Smooth muscle cell (in vitro differentiated cells): ENCODE results near the gene EIF4EBP2. TPM values are rescaled to one million over a fixed set of nuclear protein-coding genes. Genes with fewer than 3 reads are reported as not detected.
A peak's percentile ranks its signal among the peaks of the same experiment; 100 is the strongest.

ENCODE experiments used
- DNase-seq: peaks from one replicate; lab custom pipeline; 2025; ENCODE audit not compliant: unreplicated experiment; lab: John Stamatoyannopoulos, UW
- H2AFZ ChIP-seq: fragments of 200-600 bp; sonication (generic); 2 replicates; pipeline ENCODE4 v1.6.0; 2016; ENCODE audit warnings: antibody characterized with exemption, low read depth, mild to moderate bottlenecking
- H3F3A ChIP-seq: fragments of 200-600 bp; sonication (generic); 2 replicates; pipeline ENCODE4 v1.6.0; 2017; ENCODE audit warnings: antibody characterized with exemption, low read depth
- H3K27ac ChIP-seq: fragments of 200-600 bp; sonication (generic); 2 replicates; pipeline ENCODE4 v1.5.1; 2016; ENCODE audit warnings: low read depth, mild to moderate bottlenecking
- H3K27me3 ChIP-seq: fragments of 200-600 bp; sonication (generic); 2 replicates; pipeline ENCODE4 v1.6.1; 2016; ENCODE audit warnings: low read depth, mild to moderate bottlenecking
- H3K36me3 ChIP-seq: fragments of 200-600 bp; sonication (generic); 2 replicates; pipeline ENCODE4 v1.5.1; 2016; ENCODE audit warnings: low read depth
- H3K4me1 ChIP-seq: fragments of 200-600 bp; sonication (generic); 2 replicates; pipeline ENCODE4 v1.5.1; 2016; ENCODE audit warnings: low read depth
- H3K4me2 ChIP-seq: fragments of 200-600 bp; sonication (generic); 2 replicates; pipeline ENCODE4 v1.6.0; 2016; ENCODE audit warnings: mild to moderate bottlenecking
- H3K4me3 ChIP-seq: fragments of 200-600 bp; sonication (generic); 2 replicates; pipeline ENCODE4 v1.5.1; 2016; ENCODE audit warnings: mild to moderate bottlenecking
- H3K79me2 ChIP-seq: fragments of 200-600 bp; sonication (generic); 2 replicates; pipeline ENCODE4 v1.6.0; 2016; ENCODE audit warnings: low read depth, mild to moderate bottlenecking
- H3K9ac ChIP-seq: fragments of 200-600 bp; sonication (generic); 2 replicates; pipeline ENCODE4 v1.6.0; 2016; ENCODE audit warnings: low read depth
- H3K9me3 ChIP-seq: fragments of 200-600 bp; sonication (generic); replicated peaks from 2 replicates; pipeline ENCODE4 v1.5.1; 2016; ENCODE audit warnings: low read depth
- H4K20me1 ChIP-seq: fragments of 200-600 bp; sonication (generic); 2 replicates; pipeline ENCODE4 v1.6.0; 2016; ENCODE audit warnings: low read depth
- WGBS: methylation state at CpG from one replicate; pipeline ENCODE4 v1.1.7; 2016; ENCODE audit warnings: low lambda C conversion rate; 5-methylcytosine and 5-hydroxymethylcytosine counted together
- polyA plus RNA-seq: library from polyadenylated mRNA; unstranded; fragments of >200 nt; fragmentation: Nextera tagmentation; extraction: Ambion mirVana; gene quantifications from 2 replicates; pipeline ENCODE4 v1.2.1, GENCODE V29; 2016
- total RNA-seq: library from RNA; depleted of rRNA; stranded (reverse); fragments of >200 nt; gene quantifications from 2 replicates; pipeline ENCODE4 v1.2.3, GENCODE V29; 2014
- TF ChIP-seq, protein P1 (sequence below): fragments of 200-600 bp; sonication (generic); IDR thresholded peaks from 2 replicates; pipeline ENCODE4 v1.5.1; 2017; ENCODE audit warnings: borderline replicate concordance, mild to moderate bottlenecking, antibody characterized with exemption; ENCODE audit not compliant: insufficient read depth, poor library complexity, severe bottlenecking

EIF4EBP2 gene
- total RNA-seq (43.9 and 51.4 TPM in 2 replicates), polyA plus RNA-seq (23.5 and 35.9 TPM in 2 replicates)

- Histone ChIP-seq H3K27ac (peak within 1 kb of the TSS; percentile 86), H3K4me1 (peaks cover 8% of the 10 kb centered on the region), H4K20me1 (peaks cover 48% of the 10 kb centered on the region), H2AFZ (peak within 1 kb of the TSS; percentile 79), H3K4me3 (peak within 1 kb of the TSS; percentile 79), H3F3A (peaks cover 8% of the 10 kb centered on the region), H3K4me2 (peak within 1 kb of the TSS; percentile 91), H3K79me2 (peaks cover 45% of the 10 kb centered on the region), H3K9ac (peak within 1 kb of the TSS; percentile 94), H3K27me3 (no peaks in the 10 kb centered on the region), H3K36me3 (no peaks in the 10 kb centered on the region), H3K9me3 (no peaks in the 10 kb centered on the region)
- DNase-seq: peak; percentile 97
- under 1% methylated on average over 77 of the region's 103 CpGs for WGBS
- TF ChIP-seq, protein P1, sequence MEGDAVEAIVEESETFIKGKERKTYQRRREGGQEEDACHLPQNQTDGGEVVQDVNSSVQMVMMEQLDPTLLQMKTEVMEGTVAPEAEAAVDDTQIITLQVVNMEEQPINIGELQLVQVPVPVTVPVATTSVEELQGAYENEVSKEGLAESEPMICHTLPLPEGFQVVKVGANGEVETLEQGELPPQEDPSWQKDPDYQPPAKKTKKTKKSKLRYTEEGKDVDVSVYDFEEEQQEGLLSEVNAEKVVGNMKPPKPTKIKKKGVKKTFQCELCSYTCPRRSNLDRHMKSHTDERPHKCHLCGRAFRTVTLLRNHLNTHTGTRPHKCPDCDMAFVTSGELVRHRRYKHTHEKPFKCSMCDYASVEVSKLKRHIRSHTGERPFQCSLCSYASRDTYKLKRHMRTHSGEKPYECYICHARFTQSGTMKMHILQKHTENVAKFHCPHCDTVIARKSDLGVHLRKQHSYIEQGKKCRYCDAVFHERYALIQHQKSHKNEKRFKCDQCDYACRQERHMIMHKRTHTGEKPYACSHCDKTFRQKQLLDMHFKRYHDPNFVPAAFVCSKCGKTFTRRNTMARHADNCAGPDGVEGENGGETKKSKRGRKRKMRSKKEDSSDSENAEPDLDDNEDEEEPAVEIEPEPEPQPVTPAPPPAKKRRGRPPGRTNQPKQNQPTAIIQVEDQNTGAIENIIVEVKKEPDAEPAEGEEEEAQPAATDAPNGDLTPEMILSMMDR: no peak
These were observed at the start of gene EIF4EBP2 for GRCh38 chr10:70404036-70404786. EIF4EBP2 (plus strand) TSS chr10:70404145; CDS start chr10:70404402, 257 bp downstream.

DNA sequence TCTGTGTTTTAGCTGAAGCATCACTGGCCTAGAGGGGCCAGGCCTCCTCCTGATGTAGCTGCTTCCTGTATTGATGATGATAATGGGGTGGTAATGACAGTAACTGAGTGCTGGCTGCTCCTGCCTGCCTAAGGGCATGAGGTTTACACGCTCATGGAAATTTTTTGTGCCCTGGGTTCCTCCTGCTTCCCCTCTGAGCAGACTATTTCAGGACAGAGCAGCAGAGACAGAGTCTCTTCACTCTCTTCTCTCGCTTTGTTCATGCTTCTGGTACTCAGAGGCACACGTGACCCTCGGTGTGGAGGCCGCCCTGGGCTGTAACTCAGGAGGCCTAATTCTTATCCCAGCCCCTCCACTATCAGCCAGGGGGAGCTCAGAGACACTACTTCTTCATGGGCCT is 49.4 kb upstream of the EIF4EBP2 start:
- no peak for DNase-seq
- Histone ChIP-seq H3F3A (no peaks in the 10 kb centered on the region), H3K4me3 (no peak overlapping the region), H2AFZ (no peak overlapping the region), H3K27me3 (peaks cover 49% of the 10 kb centered on the region), H3K4me1 (peaks cover 23% of the 10 kb centered on the region), H3K79me2 (no peaks in the 10 kb centered on the region), H3K9ac (no peak overlapping the region), H3K27ac (no peak overlapping the region), H4K20me1 (no peaks in the 10 kb centered on the region), H3K9me3 (no peaks in the 10 kb centered on the region), H3K36me3 (no peaks in the 10 kb centered on the region), H3K4me2 (no peak overlapping the region)
- WGBS: 47% methylated on average over 5 of the region's 5 CpGs
- TF ChIP-seq, protein P1: no peak

DNA sequence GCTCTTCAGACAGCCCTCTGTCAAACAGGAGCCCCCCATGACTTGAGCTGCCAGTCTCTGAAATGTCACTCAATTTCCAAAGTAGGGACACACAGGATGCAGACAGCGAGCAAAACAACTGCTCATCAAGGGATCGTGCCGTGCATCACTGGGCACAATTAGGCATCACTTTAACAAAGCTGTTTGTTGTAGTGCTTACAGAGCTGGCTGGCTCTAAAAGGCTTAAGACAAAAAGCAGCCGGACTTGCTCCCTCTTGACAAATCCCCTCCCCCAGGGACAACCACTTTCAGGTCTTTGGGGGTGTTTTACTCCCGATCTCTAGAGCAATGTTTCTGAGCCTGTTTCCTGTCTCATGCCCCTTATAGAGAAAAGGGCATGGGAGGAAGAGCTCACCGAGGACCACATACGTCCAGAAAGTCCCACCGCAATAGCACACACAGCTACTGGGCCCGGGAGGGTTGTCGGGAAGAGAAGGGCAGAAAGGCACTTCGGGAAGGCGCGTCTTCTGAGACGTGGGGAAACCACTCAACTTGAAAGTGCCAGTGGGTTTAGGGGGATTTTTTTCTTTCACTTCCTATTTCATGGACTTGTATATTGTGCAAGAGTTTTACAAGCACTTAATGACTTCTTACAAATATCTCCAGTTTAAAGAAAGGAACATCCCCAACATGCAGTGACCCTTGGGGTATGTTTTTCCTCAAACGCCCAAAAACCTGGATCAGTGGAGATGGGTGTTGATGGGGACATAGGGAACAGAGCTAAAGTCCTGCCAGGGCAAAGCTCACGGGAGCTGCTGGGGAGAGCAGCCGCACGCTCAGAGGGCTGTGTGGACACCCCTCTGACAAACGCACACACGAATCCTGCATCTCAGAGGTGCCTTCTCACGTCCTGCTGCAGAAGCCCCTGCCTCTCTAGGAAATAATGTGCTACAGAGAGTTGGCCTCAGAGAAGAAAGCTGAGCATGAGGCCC is 48.6 kb upstream of the EIF4EBP2 start:
- no peaks in the 10 kb centered on the region for H3K36me3 ChIP-seq
- H3K4me3 ChIP-seq: no peak overlapping the region
- H3K27me3 ChIP-seq: peaks cover 43% of the 10 kb centered on the region
- H3K4me2 ChIP-seq: no peak overlapping the region
- no peak overlapping the region for H3K9ac ChIP-seq
- H3K9me3 ChIP-seq: no peaks in the 10 kb centered on the region
- peaks cover 19% of the 10 kb centered on the region for H3K4me1 ChIP-seq
- TF ChIP-seq, protein P1: no peak
- no peak overlapping the region for H2AFZ ChIP-seq
- no peak overlapping the region for H3K27ac ChIP-seq
- no peaks in the 10 kb centered on the region for H3F3A ChIP-seq
- WGBS: 58% methylated on average over 21 of the region's 21 CpGs
- H3K79me2 ChIP-seq: no peaks in the 10 kb centered on the region
- no peaks in the 10 kb centered on the region for H4K20me1 ChIP-seq
- no peak for DNase-seq
